ENCODE measurements around the gene EHD3.

The EHD3 gene

DNA sequence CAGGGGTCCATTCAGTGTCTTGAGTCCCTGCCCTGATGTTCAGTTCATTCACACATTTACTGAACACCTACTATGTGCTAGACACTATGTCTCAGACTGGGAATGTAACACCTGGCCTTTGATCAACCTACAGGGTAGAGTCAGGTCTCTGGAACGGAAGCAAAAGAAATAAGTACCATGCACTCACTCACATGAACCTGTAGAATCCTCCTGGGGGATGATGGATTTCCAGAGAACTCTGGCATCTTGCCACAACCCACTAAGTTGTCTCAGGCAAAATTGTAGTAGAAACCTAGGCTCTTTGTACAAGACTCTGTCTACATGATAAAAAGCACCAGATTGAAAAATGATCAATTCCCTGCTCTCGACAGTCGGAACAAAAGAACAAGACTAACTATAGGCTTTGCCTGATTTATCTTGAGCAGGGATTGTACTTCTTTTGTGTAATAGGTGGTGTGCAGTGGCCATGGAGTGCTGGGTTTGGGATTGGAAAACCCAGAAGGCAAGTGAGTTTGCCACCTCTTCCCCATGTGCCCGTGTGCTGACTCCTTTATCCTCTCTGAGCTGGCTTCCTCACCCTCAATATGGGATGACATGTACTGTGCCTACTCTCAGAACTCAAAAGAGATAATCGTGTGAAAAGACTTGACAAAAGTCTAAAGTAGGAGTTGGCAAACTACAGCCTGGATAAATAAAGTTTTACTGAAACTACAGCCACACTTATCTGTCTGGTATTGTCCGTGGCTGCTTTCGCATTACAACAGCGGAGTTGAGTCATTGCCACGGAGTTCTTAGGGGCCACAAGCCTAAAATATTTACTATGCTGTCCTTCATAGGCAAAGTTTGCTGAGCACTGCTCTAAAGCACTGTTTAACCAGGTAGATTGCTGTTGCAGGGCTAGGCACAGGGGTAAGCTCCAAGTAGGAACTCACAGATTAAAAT is 21.0 kb upstream of the EHD3 start:
- no peak for DNase-seq (ENCODE audit: low read depth)

- no peak for DNase-seq (ENCODE audit: low read depth)
Observed at GRCh38 chr2:31213601-31214443, 20.1 kb upstream of the EHD3 start.

- DNase-seq (ENCODE audit: low read depth) = no peak
Observed at GRCh38 chr2:31214444-31214915, 19.5 kb upstream of the EHD3 start.

GRCh38 chr2:31216734-31217133 is 17.2 kb upstream of the EHD3 start:
- DNase-seq (ENCODE audit: low read depth) = no peak

DNA sequence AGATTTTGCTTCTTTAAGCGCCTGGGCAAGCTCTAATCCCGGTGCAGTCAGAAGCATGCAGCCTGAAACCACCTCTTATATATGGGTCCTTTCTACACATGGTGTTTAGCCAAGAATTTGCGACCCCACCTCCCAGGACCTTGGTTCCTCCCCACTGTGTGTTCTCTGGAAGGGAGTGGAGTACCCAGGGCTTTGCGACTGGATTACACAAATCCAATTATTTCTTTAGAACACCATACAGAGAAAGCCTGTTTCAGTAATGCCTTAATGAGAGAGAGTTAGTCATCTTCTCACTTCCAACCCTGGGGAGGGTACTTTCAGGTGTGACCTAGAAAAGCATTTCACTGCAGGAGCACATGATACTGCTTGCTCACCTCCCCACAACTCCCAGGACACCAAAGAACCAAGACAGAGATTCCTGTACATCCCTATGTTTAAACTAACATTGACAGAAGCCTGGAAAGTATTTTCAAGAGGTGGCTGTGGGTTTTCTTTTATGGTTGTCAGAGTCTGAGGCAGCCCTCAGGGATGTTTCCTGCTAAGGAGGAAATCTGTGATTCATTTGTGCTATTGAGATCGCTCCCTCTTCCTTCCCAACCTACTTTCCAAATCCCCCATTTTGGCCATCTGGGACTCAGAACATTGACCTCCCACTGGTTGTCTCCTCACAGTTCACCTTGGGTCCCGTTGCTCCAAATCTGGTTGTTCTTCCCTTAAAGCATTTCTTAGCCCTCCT is 16.3 kb upstream of the EHD3 start, which contains the start of gene CAPN14:
Gene CAPN14, minus strand, starts transcription at position 51 of the 736 bp plus-strand sequence. CDS start 12,068 bp downstream, outside the sequence.
- no peak for DNase-seq (ENCODE audit: low read depth)

GRCh38 chr2:31219131-31219969 is 14.6 kb upstream of the EHD3 start:
- no peak for DNase-seq (ENCODE audit: low read depth)

DNA sequence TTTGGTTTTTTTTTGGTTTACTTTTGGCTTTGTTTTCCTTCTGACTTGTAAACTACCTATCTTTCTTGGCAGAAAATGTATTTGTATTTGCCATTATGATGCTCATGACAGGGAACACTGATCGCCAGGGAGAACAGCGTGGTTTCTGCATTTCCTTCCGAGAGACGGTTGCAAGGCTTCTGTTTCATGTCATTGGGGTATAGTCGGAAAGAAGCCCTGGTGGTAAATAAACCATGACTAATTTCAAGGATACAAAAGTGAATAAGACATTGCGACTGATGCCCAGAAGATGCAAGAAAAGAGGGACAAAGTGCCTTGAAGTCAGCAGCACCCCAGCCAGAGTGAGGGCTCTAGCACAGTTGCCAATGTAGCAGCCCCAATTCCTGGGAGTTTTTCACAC is 12.4 kb upstream of the EHD3 start:
- DNase-seq (ENCODE audit: low read depth) = no peak

- DNase-seq (ENCODE audit: low read depth) = no peak
Observed at GRCh38 chr2:31222071-31222470, 11.9 kb upstream of the EHD3 start.

DNA sequence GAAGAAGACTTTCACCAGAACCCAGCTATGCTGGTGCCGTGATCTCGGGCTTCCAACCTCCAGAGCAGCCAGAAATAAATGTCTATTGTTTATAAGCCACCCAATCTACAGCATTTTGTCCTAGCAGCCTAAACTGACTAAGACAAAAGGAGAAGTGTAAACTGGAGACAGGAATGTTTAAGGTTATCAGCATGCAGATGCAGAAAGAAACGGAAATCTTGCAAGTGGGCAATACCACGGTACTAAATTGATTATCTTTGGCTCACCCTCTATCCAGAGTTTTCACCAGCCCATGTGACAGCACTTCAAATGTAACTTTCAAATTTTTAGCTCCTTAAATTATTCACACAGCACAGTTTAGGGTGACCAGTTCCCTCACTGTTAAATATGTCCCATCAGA is 10.9 kb upstream of the EHD3 start:
- no peak for DNase-seq (ENCODE audit: low read depth)

- no peak for DNase-seq (ENCODE audit: low read depth)
Observed at GRCh38 chr2:31223749-31224148, 10.2 kb upstream of the EHD3 start.

DNA sequence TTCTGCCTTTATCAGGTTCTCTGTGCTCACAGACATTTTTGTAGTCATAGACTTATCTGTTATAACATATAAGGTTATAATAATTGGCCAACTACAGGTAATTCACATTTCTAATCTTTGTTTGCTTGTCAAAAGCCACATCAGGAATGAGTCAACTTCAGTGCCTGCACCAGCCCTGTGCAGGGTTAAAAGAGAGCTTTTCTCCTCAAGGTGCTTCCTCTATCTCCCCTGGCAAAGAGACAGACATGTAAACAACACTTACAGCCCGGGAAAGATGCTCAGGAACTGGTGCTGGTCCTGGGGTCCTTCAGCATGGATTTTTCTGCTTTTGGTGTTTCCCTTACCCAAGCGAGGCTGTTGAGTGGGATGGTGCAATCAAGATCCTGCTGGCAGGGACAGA is 7.7 kb upstream of the EHD3 start:
- no peak for DNase-seq (ENCODE audit: low read depth)

DNA sequence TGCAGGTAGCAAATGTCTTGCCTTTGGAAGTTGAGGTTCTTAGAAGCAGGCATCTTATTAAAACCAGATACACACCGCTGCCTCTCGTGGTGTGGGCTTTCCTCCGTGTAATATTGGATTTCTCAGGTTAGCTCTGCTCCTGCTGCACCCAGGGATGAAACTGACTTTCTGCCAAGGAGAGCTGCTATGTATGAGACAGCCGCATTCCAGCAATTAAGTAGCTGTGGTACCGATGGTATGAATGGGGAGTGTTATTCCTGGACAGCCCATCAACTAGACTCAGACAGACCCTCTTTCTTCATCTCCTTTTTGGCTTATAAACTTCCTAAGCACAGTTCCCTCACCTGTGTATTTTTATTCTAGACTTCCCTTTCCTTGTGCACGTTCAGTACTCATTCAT is 6.8 kb upstream of the EHD3 start:
- no peak for DNase-seq (ENCODE audit: low read depth)

- no peak for DNase-seq (ENCODE audit: low read depth)
Observed at GRCh38 chr2:31227711-31228125, 6.2 kb upstream of the EHD3 start.

GRCh38 chr2:31228717-31229116 is 5.2 kb upstream of the EHD3 start:
- DNase-seq (ENCODE audit: low read depth) = no peak

DNA sequence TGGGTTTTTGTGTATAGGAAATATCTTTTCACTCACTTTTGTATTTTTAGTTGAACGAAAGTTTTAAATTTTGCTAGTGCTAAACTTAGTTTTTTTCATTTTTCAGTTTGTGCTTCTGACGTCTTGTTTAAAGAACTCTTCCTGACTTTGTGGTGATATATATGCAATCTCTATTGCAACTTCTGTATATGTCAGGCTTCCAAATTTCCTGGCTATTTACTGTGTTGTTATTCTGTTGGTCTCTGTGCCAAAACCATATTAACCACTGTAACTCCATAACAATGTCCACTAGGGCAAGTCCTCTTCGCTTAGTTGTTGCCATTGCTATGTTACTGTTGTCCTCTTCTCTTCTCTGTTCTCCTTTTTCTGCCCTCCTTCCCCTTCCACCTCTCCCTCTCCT is 3.2 kb upstream of the EHD3 start:
- no peak for DNase-seq (ENCODE audit: low read depth)

GRCh38 chr2:31231571-31232302 is 2.2 kb upstream of the EHD3 start:
- no peak for DNase-seq (ENCODE audit: low read depth)

- no peak for DNase-seq (ENCODE audit: low read depth)
Observed at GRCh38 chr2:31232586-31232985, 1.4 kb upstream of the EHD3 start.

GRCh38 chr2:31233231-31233630 is 721 bp upstream of the EHD3 start:
- no peak for DNase-seq (ENCODE audit: low read depth)

DNA sequence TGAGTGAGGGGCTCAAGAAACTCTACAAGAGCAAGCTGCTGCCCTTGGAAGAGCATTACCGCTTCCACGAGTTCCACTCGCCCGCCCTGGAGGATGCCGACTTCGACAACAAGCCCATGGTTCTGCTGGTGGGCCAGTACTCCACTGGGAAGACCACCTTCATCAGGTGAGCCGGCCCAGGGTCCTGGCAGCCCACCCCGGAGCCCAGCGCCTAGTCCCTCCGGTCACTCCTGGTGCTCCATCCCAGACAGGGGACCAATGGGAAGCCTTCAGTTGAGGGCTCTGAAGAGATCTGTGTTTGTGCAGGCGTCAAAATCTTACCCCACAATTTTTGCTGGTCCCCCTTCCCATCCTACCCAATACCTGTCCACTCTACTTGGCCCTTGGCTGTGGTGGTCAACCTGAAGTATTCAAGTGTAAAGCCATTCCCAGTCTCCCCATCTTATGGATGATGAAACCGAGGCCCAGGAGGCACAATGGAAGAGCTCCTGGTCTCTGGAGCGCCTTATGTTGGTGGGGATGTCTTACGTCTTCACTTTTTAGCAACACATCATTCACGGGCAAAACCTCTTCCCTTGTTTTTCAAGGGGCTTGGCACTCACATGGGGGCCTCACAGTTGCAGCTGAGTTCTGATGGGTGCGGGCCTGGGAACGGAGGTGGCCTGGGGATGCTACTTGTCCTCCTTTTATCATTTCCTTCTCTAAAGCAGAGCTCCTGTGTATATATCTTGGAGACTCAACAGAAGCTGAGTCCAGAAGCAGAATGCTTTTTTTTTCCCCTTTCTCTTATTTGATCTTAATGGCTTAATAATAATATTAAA is 941 bp downstream of the EHD3 start:
- DNase-seq (ENCODE audit: low read depth) = no peak

DNA sequence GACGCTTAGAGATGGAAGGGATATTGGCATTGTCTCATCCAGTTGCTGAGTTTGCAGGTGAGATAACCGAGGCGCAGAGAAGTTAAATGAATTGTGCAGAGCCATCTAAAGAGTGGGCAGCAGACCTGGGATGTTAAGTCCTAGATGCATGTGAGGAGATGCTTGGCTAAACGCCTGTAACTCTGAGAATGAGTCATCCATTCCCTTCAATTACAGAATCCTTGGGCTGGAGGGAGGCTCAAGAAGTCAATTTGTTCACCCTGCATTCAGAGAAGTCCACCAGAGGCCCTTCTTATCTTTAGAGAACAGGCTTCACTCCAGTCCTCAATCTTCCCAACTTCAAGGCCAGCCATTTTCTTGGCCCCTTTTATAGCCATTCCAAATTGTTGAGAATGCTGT is 1.6 kb downstream of the EHD3 start:
- no peak for DNase-seq (ENCODE audit: low read depth)
